B cell (primary cell): ENCODE data around the gene RNGTT.

Experiments used
- EZH2 ChIP-seq: IDR thresholded peaks from 2 replicates; pipeline ENCODE4 v1.6.1; 2012; ENCODE audit warnings: borderline replicate concordance, low read depth, mild to moderate bottlenecking, moderate library complexity, low read length; ENCODE audit not compliant: insufficient read depth, poor library complexity, severe bottlenecking
- TF ChIP-seq, protein P1 (sequence below): fragments of 200-600 bp; IDR thresholded peaks from one replicate; pipeline ENCODE4 v1.8.0; 2022; ENCODE audit warnings: antibody characterized with exemption, mild to moderate bottlenecking

- TF ChIP-seq, protein P1, sequence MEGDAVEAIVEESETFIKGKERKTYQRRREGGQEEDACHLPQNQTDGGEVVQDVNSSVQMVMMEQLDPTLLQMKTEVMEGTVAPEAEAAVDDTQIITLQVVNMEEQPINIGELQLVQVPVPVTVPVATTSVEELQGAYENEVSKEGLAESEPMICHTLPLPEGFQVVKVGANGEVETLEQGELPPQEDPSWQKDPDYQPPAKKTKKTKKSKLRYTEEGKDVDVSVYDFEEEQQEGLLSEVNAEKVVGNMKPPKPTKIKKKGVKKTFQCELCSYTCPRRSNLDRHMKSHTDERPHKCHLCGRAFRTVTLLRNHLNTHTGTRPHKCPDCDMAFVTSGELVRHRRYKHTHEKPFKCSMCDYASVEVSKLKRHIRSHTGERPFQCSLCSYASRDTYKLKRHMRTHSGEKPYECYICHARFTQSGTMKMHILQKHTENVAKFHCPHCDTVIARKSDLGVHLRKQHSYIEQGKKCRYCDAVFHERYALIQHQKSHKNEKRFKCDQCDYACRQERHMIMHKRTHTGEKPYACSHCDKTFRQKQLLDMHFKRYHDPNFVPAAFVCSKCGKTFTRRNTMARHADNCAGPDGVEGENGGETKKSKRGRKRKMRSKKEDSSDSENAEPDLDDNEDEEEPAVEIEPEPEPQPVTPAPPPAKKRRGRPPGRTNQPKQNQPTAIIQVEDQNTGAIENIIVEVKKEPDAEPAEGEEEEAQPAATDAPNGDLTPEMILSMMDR = no peak
- no peak for TF ChIP-seq EZH2
These were observed 111.4 kb downstream of the RNGTT start for GRCh38 chr6:88852000-88852399.
